ENCODE measurements around the gene KLK2. TPM values are rescaled to one million over a fixed set of nuclear protein-coding genes. Genes with fewer than 3 reads are reported as not detected.

The KLK2 gene
- polyA plus RNA-seq, 1 donor (not counting 4 experiments of a cell fraction or from before 2014, with no cell fraction given): 0.07 TPM

DNA sequence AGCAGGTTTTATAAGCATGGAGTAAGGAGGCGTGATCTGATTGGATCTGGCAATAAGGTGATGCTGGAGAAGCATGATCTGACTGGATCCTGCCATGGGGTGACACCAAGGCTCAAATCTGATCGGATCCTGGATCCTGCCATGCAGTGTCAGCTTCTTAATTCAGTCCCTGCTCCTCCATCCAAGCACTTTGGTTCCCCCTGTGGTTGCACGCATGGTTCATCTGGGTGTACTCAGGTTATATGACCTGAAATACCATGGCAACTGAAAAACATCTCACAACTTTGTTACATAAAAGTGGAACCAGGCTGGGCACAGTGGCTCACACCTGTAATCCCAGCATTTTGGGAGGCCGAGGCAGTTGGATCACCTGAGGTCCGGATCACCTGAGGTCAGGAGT is 55.6 kb downstream of the KLK2 start:
- no peaks in the 10 kb centered on the region for H3K27me3 ChIP-seq (ENCODE audit: control insufficient read depth, extremely low read depth, insufficient read depth, low read length)
- H3K27ac ChIP-seq (ENCODE audit: control insufficient read depth, insufficient read depth, low read length): no peak overlapping the region
- no peaks in the 10 kb centered on the region for H3K9me1 ChIP-seq (ENCODE audit: control insufficient read depth, extremely low read depth, insufficient read depth, low read length)
- no peak overlapping the region for H3K9ac ChIP-seq (ENCODE audit: control insufficient read depth, extremely low read depth, insufficient read depth, low read length)
- H3K4me2 ChIP-seq (ENCODE audit: control insufficient read depth, extremely low read depth, insufficient read depth, low read depth, low read length): no peak overlapping the region
- FAIRE-seq (no peak), DNase-seq (ENCODE audit: low read depth, low spot score) (no peak)
- peaks cover 40% of the 10 kb centered on the region for H3K4me1 ChIP-seq (ENCODE audit: control insufficient read depth, extremely low read depth, insufficient read depth, low read length)
- no peaks in the 10 kb centered on the region for H3K36me3 ChIP-seq (ENCODE audit: control insufficient read depth in 2 of 2, extremely low read depth in 1 of 2, insufficient read depth in 2 of 2, low read length in 2 of 2)
- H2AFZ ChIP-seq (ENCODE audit: control insufficient read depth, low read length): no peak overlapping the region
- dilution Hi-C loops (cut with MboI; ENCODE audit: extremely low pct_ligation_motif_present, low sequenced_read_pairs): no loop called here
- H4K20me1 ChIP-seq (ENCODE audit: control insufficient read depth, extremely low read depth, insufficient read depth, low read length): no peaks in the 10 kb centered on the region
- no peaks in the 10 kb centered on the region for H3K79me2 ChIP-seq (ENCODE audit: control insufficient read depth, insufficient read depth, low read length)
- H3K9me3 ChIP-seq (ENCODE audit: control insufficient read depth, low read depth, low read length): no peaks in the 10 kb centered on the region
- no peak overlapping the region for H3K4me3 ChIP-seq (ENCODE audit: control insufficient read depth in 2 of 3, extremely low read depth in 1 of 3, insufficient read depth in 2 of 3, low read depth in 1 of 3, low read length in 3 of 3)
- no peak for TF ChIP-seq CTCF (optimal IDR thresholded peaks at IDR 0.05 in 1 of 3, IDR thresholded peaks at IDR 0.05 in 1 of 3, conservative IDR thresholded peaks at IDR 0.05 in 1 of 3; ENCODE audit: extremely low read depth in 1 of 3, insufficient read depth in 2 of 3, low read length in 3 of 3)
- TF ChIP-seq EZH2 (IDR thresholded peaks at IDR 0.05; ENCODE audit: low read length): no peak

Other genes starting within 250 kb of the KLK2 start
- not detected in 3 replicates for gene SYT3, start 233.6 kb upstream of the KLK2 start, polyA plus RNA-seq
- not detected in 3 replicates for gene C19orf81, start 224.0 kb upstream of the KLK2 start, polyA plus RNA-seq
- gene SHANK1, start 153.6 kb upstream of the KLK2 start, polyA plus RNA-seq: 0.10 to 0.82 TPM (median 0.51 TPM) in 3 replicates
- gene CLEC11A, start 150.1 kb upstream of the KLK2 start, polyA plus RNA-seq: 0.56 to 1.2 TPM (median 0.67 TPM) in 3 replicates
- not detected in 3 replicates for gene GPR32, start 103.0 kb upstream of the KLK2 start, polyA plus RNA-seq
- gene ACP4, start 83.0 kb upstream of the KLK2 start, polyA plus RNA-seq: not detected in 3 replicates
- 0.10 to 0.39 TPM (median 0.31 TPM) in 3 replicates for gene KLK1, start 49.7 kb upstream of the KLK2 start, polyA plus RNA-seq
- not detected in 3 replicates for gene KLK15, start 39.9 kb upstream of the KLK2 start, polyA plus RNA-seq
- gene KLK3, start 18.5 kb upstream of the KLK2 start, polyA plus RNA-seq: not detected in 3 replicates
- gene KLK4, start 38.0 kb downstream of the KLK2 start, polyA plus RNA-seq: not detected in 3 replicates
- 425 to 882 TPM (median 477 TPM) in 3 replicates for gene KLK5, start 79.6 kb downstream of the KLK2 start, polyA plus RNA-seq
- 0.73 to 2.5 TPM (median 1.9 TPM) in 3 replicates for gene KLK6, start 96.2 kb downstream of the KLK2 start, polyA plus RNA-seq
- gene KLK7, start 110.5 kb downstream of the KLK2 start, polyA plus RNA-seq: 22.4 to 33.8 TPM (median 29.2 TPM) in 3 replicates
- gene KLK8, start 128.2 kb downstream of the KLK2 start, polyA plus RNA-seq: 88.8 to 232 TPM (median 118 TPM) in 3 replicates
- 56.3 to 97.5 TPM (median 95.3 TPM) in 3 replicates for gene KLK10, start 146.3 kb downstream of the KLK2 start, polyA plus RNA-seq
- 12.8 to 39.0 TPM (median 18.0 TPM) in 3 replicates for gene KLK11, start 153.2 kb downstream of the KLK2 start, polyA plus RNA-seq
- not detected in 3 replicates for gene KLK12, start 161.6 kb downstream of the KLK2 start, polyA plus RNA-seq
- gene KLK13, start 191.7 kb downstream of the KLK2 start, polyA plus RNA-seq: 2.0 to 4.4 TPM (median 2.8 TPM) in 3 replicates
- gene KLK14, start 209.4 kb downstream of the KLK2 start, polyA plus RNA-seq: 0.05 to 0.63 TPM (median 0.10 TPM) in 3 replicates
- 1.9 to 3.9 TPM (median 2.3 TPM) in 3 replicates for gene CTU1, start 235.0 kb downstream of the KLK2 start, polyA plus RNA-seq

All from keratinocyte (primary cell).